ENCODE results near the gene OTOF.

The OTOF gene

DNA sequence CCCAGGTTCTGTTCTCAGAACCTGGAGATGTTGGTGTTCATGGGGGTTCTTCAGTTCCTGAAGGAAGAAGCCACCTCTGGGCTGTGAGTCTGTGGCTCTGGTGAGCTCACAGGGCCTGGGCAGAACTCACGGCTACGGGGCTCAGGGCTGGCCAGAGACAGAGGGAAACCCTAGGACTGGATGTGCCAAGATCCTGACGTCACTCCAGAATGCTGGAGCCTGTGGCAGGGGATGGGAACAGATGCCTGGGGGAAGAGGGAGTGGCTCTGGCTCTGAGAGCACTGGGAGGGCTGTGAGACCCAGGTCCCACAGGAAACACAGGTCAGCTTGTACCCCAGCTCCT lies at the start of gene OTOF:
TSS of gene OTOF (minus strand) at position 214 of the 343 bp plus-strand sequence.
- DNase-seq (ENCODE audit: low read depth in 2 of 2) = peak in 1 of 2 experiments; percentile 10

DNA sequence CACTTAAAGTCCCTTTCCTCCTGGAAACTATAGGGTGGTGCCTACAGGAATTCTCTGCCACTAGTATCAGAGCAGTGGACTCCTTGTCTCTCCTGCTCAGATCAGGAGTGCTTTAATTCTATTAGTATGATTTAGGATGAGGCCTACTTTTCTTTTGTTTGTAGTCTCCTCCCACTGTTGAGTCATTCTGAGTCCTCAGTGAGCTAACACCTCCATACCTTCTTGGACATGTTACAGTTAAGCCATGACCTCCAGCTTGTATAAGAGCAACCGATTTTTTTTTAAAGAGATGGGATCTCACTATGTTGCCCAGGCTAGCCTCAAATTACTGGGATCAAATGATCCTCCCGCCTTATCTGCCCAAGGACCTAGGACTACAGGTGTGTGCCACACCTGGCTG lies 48.7 kb upstream of the OTOF start:
- no peak for DNase-seq (ENCODE audit: low read depth in 2 of 2)

DNA sequence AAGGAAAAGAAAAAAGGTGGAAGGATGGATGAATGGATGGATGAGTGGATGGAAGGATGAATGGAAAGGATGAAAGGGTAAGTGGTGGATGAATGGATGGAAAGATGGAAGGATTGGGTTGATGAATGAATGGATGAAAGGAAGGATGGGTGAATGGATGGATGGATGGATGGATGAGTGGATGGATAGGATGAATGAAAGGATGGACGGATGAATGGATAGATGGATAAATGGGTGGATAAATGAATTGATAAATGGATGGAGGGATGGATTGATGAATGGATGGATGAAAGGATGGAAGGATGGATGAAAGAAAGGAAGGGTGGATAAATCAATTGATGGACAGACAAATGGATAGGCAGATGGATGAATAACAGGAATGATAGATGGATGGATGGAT lies 48.2 kb upstream of the OTOF start:
- no peak for DNase-seq (ENCODE audit: low read depth in 2 of 2)

DNA sequence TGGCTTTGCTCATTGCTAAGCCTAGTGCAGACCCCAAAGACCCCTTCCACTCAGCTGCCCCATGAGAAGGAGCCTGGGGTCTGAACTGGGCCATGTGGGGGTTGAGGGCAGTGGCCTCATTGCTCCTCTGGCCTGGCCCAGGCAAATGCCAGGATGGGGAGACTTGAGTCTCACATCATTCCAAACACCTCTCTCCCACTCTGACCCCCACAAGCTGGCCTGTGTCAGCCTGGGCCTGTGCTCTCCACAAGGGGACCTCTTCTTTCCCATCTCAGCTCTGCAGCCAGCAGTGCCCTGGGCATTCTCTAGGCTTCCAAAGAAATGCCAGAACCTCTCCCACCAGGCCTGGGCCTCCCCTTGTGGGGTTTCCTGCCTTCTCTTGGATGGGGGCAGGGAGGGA lies 45.8 kb upstream of the OTOF start:
- DNase-seq (ENCODE audit: low read depth in 2 of 2) = no peak

- no peak for DNase-seq (ENCODE audit: low read depth in 2 of 2)
Measured at GRCh38 chr2:26522751-26523171, 44.8 kb upstream of the OTOF start.

- no peak for DNase-seq (ENCODE audit: low read depth in 2 of 2)
Measured at GRCh38 chr2:26522325-26522724, 44.4 kb upstream of the OTOF start.

GRCh38 chr2:26521913-26522180 lies 43.9 kb upstream of the OTOF start:
- DNase-seq (ENCODE audit: low read depth in 2 of 2) = no peak

- no peak for DNase-seq (ENCODE audit: low read depth in 2 of 2)
Measured at GRCh38 chr2:26521054-26521912, 43.4 kb upstream of the OTOF start.

DNA sequence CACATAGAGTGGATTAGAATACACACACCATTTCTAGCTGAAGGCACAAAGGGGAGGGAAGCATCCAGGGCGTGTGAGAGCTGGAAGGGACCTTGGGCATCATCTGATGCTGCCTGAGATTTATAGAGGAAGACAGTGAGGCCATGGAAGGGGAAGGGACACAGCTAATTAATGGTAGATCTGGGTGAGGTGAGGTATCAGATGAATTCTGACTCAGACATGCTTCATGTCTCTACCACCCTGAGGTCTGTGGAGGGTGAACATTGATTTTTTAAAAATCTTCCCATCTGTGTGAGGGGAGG lies 42.2 kb upstream of the OTOF start:
- DNase-seq (ENCODE audit: low read depth in 2 of 2) = no peak

- no peak for DNase-seq (ENCODE audit: low read depth in 2 of 2)
Measured at GRCh38 chr2:26519396-26520147, 41.6 kb upstream of the OTOF start.

GRCh38 chr2:26516781-26517180 lies 38.9 kb upstream of the OTOF start:
- no peak for DNase-seq (ENCODE audit: low read depth in 2 of 2)

DNA sequence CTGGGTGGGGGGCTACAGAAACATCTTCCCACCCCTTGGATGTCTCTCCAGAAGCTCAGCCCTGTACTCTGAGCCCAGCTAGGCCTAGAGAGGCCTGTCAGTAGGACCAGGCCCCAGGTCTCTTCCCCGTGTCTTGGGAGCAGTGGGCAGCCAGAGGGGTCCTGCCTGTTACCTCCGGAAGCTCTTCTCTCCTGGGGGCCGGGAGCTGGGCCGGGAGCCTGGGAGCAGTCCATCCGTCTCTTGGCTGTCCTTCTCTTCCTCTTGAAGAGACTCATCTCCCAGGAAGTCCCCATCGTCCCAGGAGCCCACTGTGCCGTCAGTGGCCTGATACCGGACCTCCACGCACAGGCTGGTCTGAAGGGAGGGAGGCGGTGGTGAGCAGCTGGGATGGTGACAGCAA lies 38.3 kb upstream of the OTOF start:
- DNase-seq (ENCODE audit: low read depth in 2 of 2) = no peak

GRCh38 chr2:26515771-26516170 lies 37.8 kb upstream of the OTOF start:
- DNase-seq (ENCODE audit: low read depth in 2 of 2) = no peak

- no peak for DNase-seq (ENCODE audit: low read depth in 2 of 2)
Measured at GRCh38 chr2:26514045-26514444, 36.1 kb upstream of the OTOF start.

DNA sequence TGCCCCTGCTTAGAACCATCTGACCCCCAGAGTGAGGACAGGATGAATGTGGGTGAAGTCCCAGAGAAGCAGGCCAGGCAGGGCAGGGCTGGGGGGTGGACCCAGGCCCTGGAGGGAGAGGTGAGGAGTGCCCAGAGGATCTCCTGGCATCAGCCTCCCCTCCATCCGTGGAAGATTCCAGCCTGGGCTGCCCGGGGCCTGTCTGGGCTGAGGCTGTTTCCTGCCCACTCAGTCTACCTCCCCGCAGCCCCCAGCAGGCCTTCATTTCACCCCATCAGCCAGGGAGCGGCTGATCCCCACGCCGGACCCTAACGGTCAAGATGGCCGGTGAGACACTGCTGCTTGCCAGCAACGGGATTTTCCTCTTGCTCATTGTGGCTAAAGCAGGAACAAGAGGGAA lies 35.3 kb upstream of the OTOF start:
- DNase-seq (ENCODE audit: low read depth in 2 of 2) = no peak

DNA sequence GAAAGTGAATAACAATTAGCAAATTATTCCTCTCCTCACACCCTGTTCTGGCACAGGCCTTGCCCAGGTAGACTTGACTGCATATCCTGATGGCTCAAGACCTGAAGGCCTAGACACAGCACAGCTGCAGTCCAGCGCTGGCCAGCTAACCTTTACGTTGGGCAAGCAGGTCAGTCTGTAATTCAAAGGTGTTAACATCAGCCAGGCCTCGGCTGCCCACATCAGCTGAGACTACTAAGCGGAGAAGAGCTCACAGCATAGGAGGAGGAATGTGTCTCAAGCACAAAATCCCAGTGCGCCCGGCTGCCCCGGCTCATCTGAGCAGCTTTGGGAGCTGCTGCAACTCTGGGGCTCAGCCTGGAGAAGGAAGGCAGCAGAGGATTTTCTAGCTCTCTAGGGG lies 33.5 kb upstream of the OTOF start:
- DNase-seq (ENCODE audit: low read depth in 2 of 2) = no peak

GRCh38 chr2:26510344-26510973 lies 32.5 kb upstream of the OTOF start:
- DNase-seq (ENCODE audit: low read depth in 2 of 2) = no peak

GRCh38 chr2:26509141-26509540 lies 31.2 kb upstream of the OTOF start:
- DNase-seq (ENCODE audit: low read depth in 2 of 2) = no peak

- no peak for DNase-seq (ENCODE audit: low read depth in 2 of 2)
Measured at GRCh38 chr2:26507932-26508331, 30.0 kb upstream of the OTOF start.

GRCh38 chr2:26507088-26507487 lies 29.2 kb upstream of the OTOF start:
- no peak for DNase-seq (ENCODE audit: low read depth in 2 of 2)

DNA sequence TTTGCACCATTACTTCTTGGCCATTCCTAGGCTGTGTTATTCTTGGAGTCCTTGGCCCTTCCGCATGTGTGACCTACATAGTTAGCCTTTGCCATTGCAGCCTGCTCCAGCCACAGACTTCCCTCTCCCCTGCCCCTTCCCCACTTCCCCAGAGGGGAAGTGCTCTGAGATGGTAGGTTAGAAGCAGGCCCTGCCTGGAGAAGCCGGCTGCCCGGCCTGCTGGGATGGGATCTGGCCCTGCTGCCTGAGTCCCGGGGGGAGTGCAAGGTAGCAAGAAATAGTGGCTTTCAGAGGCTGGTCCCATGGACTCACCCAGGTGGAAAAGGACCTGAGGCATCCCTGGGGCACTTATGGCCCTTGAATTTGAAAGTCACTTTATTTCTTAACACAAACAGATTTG lies 28.4 kb upstream of the OTOF start:
- DNase-seq (ENCODE audit: low read depth in 2 of 2) = no peak

DNA sequence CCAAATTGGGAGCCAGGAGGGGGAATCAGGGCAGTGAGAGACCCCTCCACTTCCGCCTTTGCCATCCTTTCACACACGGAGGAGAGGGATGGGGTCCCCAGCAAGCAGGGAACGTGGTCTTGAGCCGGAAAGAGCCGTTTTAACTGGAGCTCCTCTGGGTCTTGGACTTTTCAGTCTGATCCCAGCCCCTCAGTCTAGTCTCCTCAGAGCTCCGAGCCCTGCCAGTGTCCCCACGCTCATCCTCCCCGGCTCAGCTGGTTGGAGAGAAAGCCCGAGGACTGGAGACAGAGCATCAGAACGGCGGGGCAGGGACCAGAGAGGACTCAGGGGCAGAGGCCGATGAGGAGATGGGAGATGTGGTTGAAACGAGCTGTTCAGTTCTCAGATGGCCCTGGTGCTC lies 26.1 kb upstream of the OTOF start:
- DNase-seq (ENCODE audit: low read depth in 2 of 2) = no peak

DNA sequence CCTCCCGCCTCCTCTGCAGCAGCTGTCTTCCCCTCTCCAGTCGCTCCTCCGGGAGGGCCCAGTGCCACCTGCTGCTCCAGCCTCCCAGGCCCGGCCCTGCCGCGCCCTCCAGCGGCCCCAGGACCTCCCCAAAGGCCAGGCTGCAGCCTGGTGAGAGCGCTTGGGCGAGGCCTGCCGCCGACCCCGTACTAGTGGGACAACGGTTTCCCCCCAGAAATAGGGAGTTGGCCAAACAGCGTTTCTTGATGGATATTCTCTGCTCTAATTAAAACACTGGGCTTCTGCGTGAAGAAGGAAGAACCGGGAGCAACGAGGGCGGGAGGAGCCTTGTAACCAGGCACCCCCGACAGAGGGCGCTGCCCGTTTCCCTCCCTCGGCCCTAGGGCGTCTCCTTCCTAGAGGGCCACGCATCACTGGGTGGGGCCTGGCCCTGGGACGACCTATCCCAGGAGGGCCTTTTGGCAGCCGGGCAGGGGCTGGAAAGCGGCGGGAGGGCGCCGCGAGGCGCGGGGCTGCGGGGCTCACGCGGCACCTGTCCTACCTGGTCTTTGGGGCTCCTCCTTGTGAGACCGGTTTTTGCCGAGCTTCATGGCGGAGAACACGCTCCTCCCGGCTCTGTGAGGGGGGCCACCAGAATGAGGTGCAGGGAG lies 25.4 kb upstream of the OTOF start:
- DNase-seq (ENCODE audit: low read depth in 2 of 2) = peak; percentile 4 to 8

Data from fibroblast of skin of left quadriceps (primary cell).